CD4-positive, alpha-beta T cell treated with Interleukin-10 for 1 hour (primary cell): Measurements from ENCODE around the gene CELA3A.
"Not testable (repeated sequence)": the region's sequence is repeated elsewhere in the genome, so short reads cannot be mapped to it uniquely, and the experiment has no call there.

Experiments used
- DNase-seq: peaks from one replicate; pipeline ENCODE4 v3.0.0-alpha.2; 2020

The CELA3A gene

DNA sequence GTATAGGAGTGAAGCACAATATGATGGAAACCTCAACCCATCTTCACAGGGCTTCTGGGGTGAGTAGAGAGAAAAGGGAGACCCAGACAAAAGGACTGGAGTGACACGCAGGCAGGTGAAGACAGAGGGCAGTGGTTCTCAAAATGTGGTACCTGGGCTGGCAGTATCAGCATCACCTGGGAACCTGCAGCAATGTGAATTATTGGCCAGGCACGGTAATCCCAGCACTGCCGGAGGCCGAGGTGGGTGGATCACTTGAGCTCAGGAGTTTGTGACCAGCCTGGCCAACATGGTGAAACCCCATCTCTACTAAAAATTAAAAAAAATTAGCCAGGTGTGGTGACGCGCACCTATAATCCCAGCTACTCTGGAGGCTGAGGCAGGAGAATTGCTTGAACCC, 19.3 kb upstream of the CELA3A start:
- DNase-seq, result not testable (repeated sequence)

DNA sequence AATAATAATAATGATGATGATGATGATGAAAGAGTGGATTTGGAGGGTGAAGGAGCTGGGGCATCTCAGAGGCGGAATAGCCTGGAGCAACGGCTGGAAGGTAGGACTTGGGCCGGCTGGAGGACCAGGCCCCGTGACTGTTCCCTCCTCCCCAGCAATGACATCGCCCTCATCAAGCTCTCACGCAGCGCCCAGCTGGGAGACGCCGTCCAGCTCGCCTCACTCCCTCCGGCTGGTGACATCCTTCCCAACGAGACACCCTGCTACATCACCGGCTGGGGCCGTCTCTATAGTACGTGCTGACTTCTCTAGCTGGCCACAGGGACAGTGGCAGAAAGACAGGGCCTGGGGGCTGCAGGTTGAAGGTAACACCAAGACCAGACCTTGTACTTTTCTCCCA, 17.9 kb upstream of the CELA3A start:
- not testable (repeated sequence) for DNase-seq

DNA sequence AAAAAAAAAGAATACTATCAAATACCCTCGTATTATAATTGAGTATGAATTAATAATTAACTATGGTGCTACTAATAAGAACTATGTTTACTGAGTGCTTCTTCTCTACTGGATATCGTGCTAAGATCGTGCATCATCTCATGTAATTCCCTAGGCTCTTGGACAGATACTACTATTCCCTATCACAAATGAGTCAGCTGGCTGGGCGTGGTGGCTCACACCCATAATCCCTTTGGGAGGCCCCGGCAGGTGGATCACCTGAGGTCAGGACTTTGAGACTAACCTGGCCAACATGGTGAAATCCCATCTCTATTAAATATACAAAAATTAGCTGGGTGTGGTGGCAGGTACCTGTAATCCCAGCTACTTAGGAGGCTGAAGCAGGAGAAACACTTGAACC, 15.6 kb upstream of the CELA3A start:
- not testable (repeated sequence) for DNase-seq

- not testable (repeated sequence) for DNase-seq
Observed at GRCh38 chr1:21986386-21986785, 15.1 kb upstream of the CELA3A start.

DNA sequence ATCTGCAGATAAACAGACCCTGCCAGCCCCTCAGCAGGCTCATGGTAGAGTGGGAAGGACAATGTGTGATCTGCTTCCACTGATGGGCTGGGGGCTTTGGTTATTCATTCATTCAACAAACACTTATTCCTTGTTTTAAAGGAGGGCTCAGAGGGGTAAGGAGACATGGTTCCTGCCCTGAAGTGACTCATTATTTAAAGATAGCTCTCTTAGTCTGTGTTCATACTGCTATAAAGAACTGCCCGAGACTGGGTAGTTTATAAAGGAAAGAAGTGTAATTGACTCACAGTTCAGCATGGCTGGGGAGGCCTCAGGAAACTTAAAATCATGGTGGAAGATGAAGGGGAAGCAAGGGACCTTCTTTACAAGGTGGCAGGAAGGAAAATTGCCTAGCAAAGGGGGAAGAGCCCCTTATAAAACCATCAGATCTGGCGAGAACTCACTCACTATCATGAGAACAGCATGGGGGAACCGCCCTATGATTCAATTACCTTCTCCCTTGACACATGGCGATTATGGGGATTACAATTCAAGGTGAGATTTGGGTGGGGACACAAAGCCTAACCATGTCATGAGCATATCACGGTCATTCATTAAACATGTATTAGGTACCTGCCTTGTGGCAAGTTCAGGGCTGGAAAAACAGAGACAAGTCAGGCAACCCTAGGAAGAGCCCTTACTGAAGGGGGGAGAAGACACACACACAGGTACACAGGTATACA, 11.6 kb upstream of the CELA3A start:
- DNase-seq, result not testable (repeated sequence)

- DNase-seq, result not testable (repeated sequence)
Observed at GRCh38 chr1:21992186-21992585, 9.3 kb upstream of the CELA3A start.

DNA sequence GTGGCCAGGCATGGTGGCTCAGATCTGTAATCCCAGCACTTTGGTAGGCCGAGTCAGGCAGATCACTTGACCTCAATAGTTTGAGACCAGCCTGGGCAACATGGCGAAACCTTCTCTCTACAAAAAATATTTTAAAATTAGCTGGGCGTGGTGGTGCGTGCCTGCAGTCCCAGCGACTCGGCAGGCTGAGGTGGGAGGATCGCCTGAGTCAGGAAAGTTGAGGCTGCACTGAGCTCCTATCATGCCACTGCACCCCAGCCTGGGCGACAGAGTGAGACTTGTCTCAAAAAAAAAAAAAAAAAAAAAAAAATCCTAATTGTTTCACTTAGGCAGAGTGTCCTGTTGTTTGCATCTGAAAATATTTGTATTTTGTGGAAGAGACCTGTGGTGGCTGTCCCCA, 6.7 kb upstream of the CELA3A start:
- not testable (repeated sequence) for DNase-seq

GRCh38 chr1:21996663-21996970, 4.8 kb upstream of the CELA3A start:
- not testable (repeated sequence) for DNase-seq

DNA sequence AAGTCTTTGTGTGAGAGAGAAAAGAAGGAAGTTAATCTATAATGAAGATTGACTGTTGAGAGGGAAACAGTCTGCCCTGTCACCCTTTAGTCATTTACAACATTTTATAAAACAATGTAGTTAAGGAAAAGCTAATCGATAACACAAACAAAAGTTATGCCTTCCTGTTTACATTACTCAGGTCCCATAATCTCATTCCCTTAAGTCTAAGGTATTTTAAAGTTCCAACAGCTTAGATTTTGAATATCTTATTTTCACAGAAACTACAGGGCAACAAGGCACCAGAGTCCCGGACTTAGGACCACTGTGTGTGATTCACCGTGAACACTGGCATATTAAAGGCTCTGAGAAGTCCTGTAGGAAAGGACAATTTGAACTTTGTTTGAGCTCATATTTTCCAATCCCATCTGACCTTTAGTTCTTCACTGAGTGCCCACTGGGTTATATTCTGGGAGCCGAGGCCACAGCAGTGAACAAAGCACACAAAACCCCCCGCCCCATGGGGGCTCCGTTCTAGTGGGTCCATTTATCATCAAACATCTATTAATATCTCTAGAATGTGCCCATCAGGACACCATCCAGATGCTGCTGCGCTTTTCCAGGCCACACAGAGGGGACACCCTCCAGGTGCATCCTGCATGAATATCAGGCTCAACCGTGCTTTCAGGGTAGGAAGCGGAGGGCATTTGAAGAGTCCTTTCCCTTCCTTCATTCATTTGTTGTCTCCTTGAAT, 3.4 kb upstream of the CELA3A start:
- DNase-seq, result not testable (repeated sequence)

- not testable (repeated sequence) for DNase-seq
Observed at GRCh38 chr1:21998624-21999294, 2.7 kb upstream of the CELA3A start.

GRCh38 chr1:21999645-22000044, 1.8 kb upstream of the CELA3A start:
- not testable (repeated sequence) for DNase-seq

DNA sequence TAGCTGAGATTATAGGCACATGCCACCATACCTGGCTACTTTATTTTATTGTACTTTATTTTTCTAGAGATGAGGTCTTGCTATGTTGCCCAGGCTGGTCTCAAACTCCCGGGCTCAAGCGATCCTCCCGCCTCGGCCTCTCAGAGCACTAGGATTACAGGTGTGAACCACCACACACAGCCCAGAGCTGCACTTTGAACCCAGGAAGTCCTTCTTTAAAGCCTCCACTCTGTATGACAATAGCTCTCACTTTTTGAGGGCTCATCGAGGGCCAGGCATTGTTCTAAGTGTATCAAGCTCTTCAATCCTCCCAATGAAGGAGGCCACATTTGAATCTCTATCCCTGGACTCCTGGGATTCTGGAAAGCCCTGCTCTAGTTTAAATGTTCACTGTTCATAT, 1.0 kb downstream of the CELA3A start:
- not testable (repeated sequence) for DNase-seq

DNA sequence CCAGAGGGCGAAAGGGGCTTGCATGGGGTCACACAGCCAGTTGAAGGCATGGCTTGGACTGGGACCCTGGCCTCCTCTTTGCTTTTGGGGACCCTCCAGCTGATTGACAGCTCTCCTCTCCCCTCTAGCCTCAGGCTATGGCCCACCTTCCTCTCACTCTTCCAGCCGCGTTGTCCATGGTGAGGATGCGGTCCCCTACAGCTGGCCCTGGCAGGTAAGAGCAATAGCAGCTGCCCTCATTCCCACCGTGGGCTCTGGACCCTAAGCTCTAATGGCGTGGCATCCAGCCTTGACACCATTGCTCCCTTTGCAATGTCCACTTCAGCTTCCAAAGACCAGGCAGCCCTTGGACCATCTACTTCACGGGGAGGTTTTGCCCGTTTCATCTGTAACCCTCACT, 1.4 kb downstream of the CELA3A start:
- not testable (repeated sequence) for DNase-seq

DNA sequence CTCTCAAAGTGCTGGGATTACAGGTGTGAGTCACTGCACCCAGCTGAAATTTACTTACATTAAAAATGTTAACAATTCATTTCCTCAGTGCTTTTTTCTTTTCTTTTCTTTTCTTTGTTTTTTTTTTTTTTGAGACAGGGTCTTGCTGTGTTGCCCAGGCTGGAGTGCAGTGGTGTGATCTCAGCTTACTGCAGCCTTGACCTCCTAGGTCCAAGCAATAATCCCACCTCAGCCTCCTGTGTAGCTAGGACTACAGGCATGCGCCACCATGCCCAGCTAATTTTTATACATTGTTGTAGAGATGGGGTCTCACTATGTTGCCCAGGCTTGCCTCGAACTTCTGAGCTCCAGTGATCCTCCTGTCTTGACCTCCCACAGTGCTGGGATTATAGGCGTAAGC, 2.5 kb downstream of the CELA3A start:
- not testable (repeated sequence) for DNase-seq

GRCh38 chr1:22005261-22006149, 4.0 kb downstream of the CELA3A start:
- DNase-seq, result peak; percentile 29

DNA sequence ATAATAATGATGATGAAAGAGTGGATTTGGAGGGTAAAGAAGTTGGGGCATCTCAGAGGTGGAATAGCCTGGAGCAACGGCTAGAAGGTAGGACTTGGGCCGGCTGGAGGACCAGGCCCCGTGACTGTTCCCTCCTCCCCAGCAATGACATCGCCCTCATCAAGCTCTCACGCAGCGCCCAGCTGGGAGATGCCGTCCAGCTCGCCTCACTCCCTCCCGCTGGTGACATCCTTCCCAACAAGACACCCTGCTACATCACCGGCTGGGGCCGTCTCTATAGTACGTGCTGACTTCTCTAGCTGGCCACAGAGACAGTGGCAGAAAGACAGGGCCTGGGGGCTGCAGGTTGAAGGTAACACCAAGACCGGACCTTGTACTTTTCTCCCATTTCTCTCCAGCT, 5.3 kb downstream of the CELA3A start:
- not testable (repeated sequence) for DNase-seq

- not testable (repeated sequence) for DNase-seq
Observed at GRCh38 chr1:22007262-22007661, 5.8 kb downstream of the CELA3A start.

DNA sequence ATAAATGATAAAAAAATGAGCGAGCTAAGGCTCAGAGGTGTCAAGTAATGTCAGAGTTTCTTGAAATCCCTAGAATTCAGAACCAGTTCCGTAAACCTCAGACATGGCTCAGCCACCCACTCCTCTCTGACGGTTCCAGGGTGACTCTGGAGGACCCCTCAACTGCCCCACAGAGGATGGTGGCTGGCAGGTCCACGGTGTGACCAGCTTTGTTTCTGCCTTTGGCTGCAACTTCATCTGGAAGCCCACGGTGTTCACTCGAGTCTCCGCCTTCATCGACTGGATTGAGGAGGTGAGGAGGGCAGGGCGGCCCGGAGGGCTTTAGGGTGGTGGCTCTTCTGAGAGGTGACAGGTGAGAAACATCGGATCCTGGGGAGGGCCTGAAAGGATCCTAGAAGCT, 8.1 kb downstream of the CELA3A start:
- not testable (repeated sequence) for DNase-seq

DNA sequence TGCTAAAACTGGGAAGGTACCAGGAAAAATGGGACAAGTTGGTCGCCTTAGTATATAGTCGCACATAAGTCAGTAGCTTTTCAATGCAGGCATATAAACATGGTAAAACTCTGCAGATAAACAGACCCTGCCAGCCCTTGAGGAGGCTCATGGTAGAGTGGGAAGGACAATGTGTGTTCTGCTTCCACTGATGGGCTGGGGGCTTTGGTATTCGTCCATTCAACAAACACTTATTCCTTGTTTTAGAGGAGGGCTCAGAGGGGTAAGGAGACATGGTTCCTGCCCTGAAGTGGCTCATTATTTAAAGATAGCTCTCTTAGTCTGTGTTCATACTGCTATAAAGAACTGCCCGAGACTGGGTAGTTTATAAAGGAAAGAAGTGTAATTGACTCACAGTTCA, 11.3 kb downstream of the CELA3A start:
- not testable (repeated sequence) for DNase-seq

- not testable (repeated sequence) for DNase-seq
Observed at GRCh38 chr1:22014575-22015206, 13.2 kb downstream of the CELA3A start.

- DNase-seq, result peak; percentile 59
Observed at GRCh38 chr1:22018583-22019559, 17.4 kb downstream of the CELA3A start.
